MM.1S (cell line): ENCODE results near the gene SRSF6.

Experiments used
- CTCF ChIP-seq: fragments of 300-600 bp; sonication (generic); IDR thresholded peaks from 2 replicates; pipeline ENCODE4 v1.5.1; 2016; ENCODE audit warnings: antibody characterized with exemption, low read length, mixed read lengths
- EZH2 ChIP-seq: fragments of 300-600 bp; sonication (generic); optimal IDR thresholded peaks from 2 replicates; pipeline ENCODE3; 2017; ENCODE audit warnings: low read depth, mild to moderate bottlenecking, antibody characterized with exemption, low read length, mixed read lengths
- EZH2phosphoT487 ChIP-seq: fragments of 300-600 bp; sonication (generic); IDR thresholded peaks from 2 replicates; pipeline ENCODE4 v1.6.1; 2018; ENCODE audit warnings: antibody characterized with exemption, low read length

DNA sequence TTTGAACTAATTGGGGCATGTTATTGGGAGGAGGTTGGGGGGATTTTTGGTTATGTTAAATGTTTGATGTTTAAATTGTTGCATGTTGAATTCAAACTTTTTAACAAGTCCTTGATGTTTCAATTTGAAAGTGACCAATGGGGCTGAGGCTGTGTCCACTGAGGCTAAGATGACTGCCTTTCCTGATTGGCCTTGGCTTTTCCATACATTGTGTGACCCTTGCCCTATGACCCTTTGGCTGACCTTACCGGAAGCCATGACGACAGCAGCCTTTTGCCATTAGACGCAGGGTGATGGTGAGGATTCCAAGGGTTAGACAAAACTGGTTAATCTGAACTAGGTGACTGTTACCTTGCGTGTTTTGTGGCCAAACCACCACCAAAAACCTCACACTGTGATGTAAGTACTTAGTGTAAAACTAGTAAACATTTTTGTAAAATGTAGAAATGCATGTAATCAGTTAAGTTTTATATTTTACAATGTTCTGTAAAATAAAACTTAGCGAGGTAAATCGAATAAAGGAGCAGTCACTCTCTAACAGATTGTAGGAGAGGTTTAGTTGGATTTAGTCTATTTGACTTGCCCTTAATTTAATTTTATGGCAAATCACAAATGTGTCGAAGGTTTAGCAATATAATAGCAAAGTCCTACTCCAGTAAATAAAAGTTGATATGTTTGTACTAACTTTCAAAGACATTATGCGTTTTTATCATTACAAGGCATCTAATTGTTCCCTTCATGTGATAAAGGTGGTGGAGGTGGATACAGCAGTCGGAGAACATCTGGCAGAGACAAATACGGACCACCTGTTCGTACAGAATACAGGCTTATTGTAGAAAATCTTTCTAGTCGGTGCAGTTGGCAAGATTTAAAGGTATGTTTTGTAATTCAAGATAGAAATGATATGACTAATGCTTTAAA, 1.6 kb downstream of the SRSF6 start:
- TF ChIP-seq CTCF (no peak), EZH2phosphoT487 (no peak), EZH2 (no peak)
